HCT116 (cell line): ENCODE data around the gene GPR3. TPM values are rescaled to one million over a fixed set of nuclear protein-coding genes. Genes with fewer than 3 reads are reported as not detected.

Experiments
- ATAC-seq: fragments of 200-7000 bp; cut with Tn5 transposase; 2 replicates; pipeline ENCODE4 v1.9.1; 2020; ENCODE audit warnings: mild to moderate bottlenecking, moderate library complexity
- BruUV-seq: library from RNA; stranded (reverse); fragments of 400-500 nt; replicated peaks from 2 replicates; lab custom pipeline; 2021; lab: Mats Ljungman, UMichigan
- CTCF ChIA-PET: fragments of 300-600 bp; sonication (Branson Sonifier 250); formaldehyde crosslinking; loops from one replicate; lab custom pipeline; 2021; ENCODE audit warnings: antibody characterized with exemption; lab: Charles Lee
- POLR2A ChIA-PET: fragments of 300-600, 350-600 bp; sonication (Branson Sonifier 250); formaldehyde crosslinking; loops from one replicate; lab custom pipeline; 2021; ENCODE audit warnings: antibody characterized with exemption; lab: Charles Lee
- RAD21 ChIA-PET, 2 experiments: fragments of 300-600 bp; sonication (Branson Sonifier 250); formaldehyde crosslinking; loops; one replicate each; lab custom pipeline; 2023; ENCODE audit warnings: low total read pairs in 2 of 2; ENCODE audit not compliant: uncharacterized antibody in 2 of 2, unreplicated experiment in 2 of 2, low non-redundant PET in 1 of 2; lab: Charles Lee
- DNase-seq: peaks from one replicate; pipeline ENCODE4 v3.0.0-alpha.2; 2010; ENCODE audit warnings: low read depth, low spot score
- H2AFZ ChIP-seq: fragments of 200-600 bp; shearing (Covaris generic), sonication (generic); 2 replicates; pipeline ENCODE4 v1.6.1; 2017; ENCODE audit warnings: low read depth, mixed run types, mixed read lengths, antibody characterized with exemption, low read length; ENCODE audit not compliant: poor library complexity, severe bottlenecking
- H3K27ac ChIP-seq: 2 replicates; pipeline ENCODE4 v1.5.1; 2012; ENCODE audit warnings: low read depth, low read length
- H3K27me3 ChIP-seq: fragments of 200-600 bp; sonication (generic); 2 replicates; pipeline ENCODE4 v1.6.1; 2016; ENCODE audit warnings: mixed run types, low read length, mixed read lengths; ENCODE audit not compliant: insufficient read depth
- H3K36me3 ChIP-seq, 2 experiments: fragments of 200-500 bp in 1 of 2; fragments of 200-600 bp in 1 of 2; sonication (Bioruptor generic) in 1 of 2; sonication (generic) in 1 of 2; 2 replicates each; pipeline versions ENCODE4 v1.5.1 to v1.6.1; 2014 to 2016; ENCODE audit warnings: low read length in 2 of 2, inconsistent platforms in 1 of 2, mixed read lengths in 1 of 2, mixed run types in 1 of 2; ENCODE audit not compliant: insufficient read depth in 2 of 2, control insufficient read depth in 1 of 2
- H3K4me1 ChIP-seq, 2 experiments: fragments of 200-600 bp in 1 of 2; sonication (generic) in 1 of 2; 2 replicates each; pipeline versions ENCODE4 v1.5.1 to v1.6.1; 2012 to 2017; ENCODE audit warnings: low read length in 2 of 2, inconsistent platforms in 1 of 2, mild to moderate bottlenecking in 1 of 2, mixed read lengths in 1 of 2, mixed run types in 1 of 2, moderate library complexity in 1 of 2; ENCODE audit not compliant: insufficient read depth in 2 of 2, control insufficient read depth in 1 of 2
- H3K4me2 ChIP-seq: fragments of 200-600 bp; sonication (generic); 2 replicates; pipeline ENCODE4 v1.6.1; 2017; ENCODE audit warnings: mixed run types, low read length, mixed read lengths
- H3K4me3 ChIP-seq, 2 experiments: fragments of 200-600 bp in 1 of 2; sonication (generic) in 1 of 2; replicated peaks in 1 of 2; 2 replicates each; pipeline ENCODE4 v1.5.1; 2011 to 2016; ENCODE audit warnings: low read length in 2 of 2, control low read depth in 1 of 2, low read depth in 1 of 2, mild to moderate bottlenecking in 1 of 2, mixed read lengths in 1 of 2, mixed run types in 1 of 2
- H3K79me2 ChIP-seq: fragments of 200-600 bp; sonication (generic); 2 replicates; pipeline ENCODE4 v1.6.1; 2017; ENCODE audit warnings: mild to moderate bottlenecking, mixed run types, low read length, moderate library complexity, mixed read lengths; ENCODE audit not compliant: insufficient read depth
- H3K9ac ChIP-seq: fragments of 200-600 bp; sonication (generic); 2 replicates; pipeline ENCODE4 v1.6.1; 2016; ENCODE audit warnings: low read length, mixed read lengths
- H3K9me2 ChIP-seq: fragments of 200-600 bp; sonication (generic), shearing (Covaris generic); 2 replicates; pipeline ENCODE4 v1.6.1; 2017; ENCODE audit warnings: mixed run types, mild to moderate bottlenecking, moderate library complexity; ENCODE audit not compliant: insufficient read depth
- H3K9me3 ChIP-seq, 2 experiments: fragments of 200-500 bp in 1 of 2; fragments of 200-600 bp in 1 of 2; sonication (Bioruptor generic) in 1 of 2; sonication (generic) in 1 of 2; 2 replicates each; pipeline ENCODE4 v1.6.1; 2014 to 2017; ENCODE audit warnings: low read length in 2 of 2, mixed read lengths in 2 of 2, inconsistent platforms in 1 of 2, low read depth in 1 of 2, mild to moderate bottlenecking in 1 of 2, mixed run types in 1 of 2, moderate library complexity in 1 of 2; ENCODE audit not compliant: control insufficient read depth in 1 of 2, insufficient read depth in 1 of 2
- H4K20me1 ChIP-seq: fragments of 200-600 bp; sonication (generic), shearing (Covaris generic); 2 replicates; pipeline ENCODE4 v1.6.1; 2017; ENCODE audit warnings: mixed run types, mild to moderate bottlenecking, moderate library complexity; ENCODE audit not compliant: insufficient read depth
- CBX3 ChIP-seq: IDR thresholded peaks from 2 replicates; pipeline ENCODE4 v1.6.1; 2012; ENCODE audit warnings: low read depth
- CEBPB ChIP-seq: IDR thresholded peaks from 2 replicates; pipeline ENCODE4 v1.6.1; 2012; ENCODE audit warnings: low read depth
- EGR1 ChIP-seq: IDR thresholded peaks from 2 replicates; pipeline ENCODE4 v1.6.1; 2012; ENCODE audit warnings: low read depth
- ELF1 ChIP-seq: IDR thresholded peaks from 2 replicates; pipeline ENCODE4 v1.6.1; 2012; ENCODE audit warnings: low read depth, borderline replicate concordance
- EZH2phosphoT487 ChIP-seq: fragments of 200-600 bp; IDR thresholded peaks from 2 replicates; pipeline ENCODE4 v1.6.1; 2018; ENCODE audit warnings: antibody characterized with exemption, borderline replicate concordance
- JUND ChIP-seq: IDR thresholded peaks from 2 replicates; pipeline ENCODE4 v1.6.1; 2012
- POLR2A ChIP-seq: IDR thresholded peaks from 2 replicates; pipeline ENCODE4 v1.7.0; 2011; ENCODE audit warnings: borderline replicate concordance; ENCODE audit not compliant: insufficient read depth, insufficient read length; ENCODE audit errors: extremely low read depth
- POLR2AphosphoS5 ChIP-seq: IDR thresholded peaks from 2 replicates; pipeline ENCODE4 v1.6.1; 2011; ENCODE audit warnings: mild to moderate bottlenecking, low read depth, low read length, moderate library complexity
- SIN3A ChIP-seq: IDR thresholded peaks from 2 replicates; pipeline ENCODE4 v1.6.1; 2012; ENCODE audit warnings: low read depth
- SP1 ChIP-seq: IDR thresholded peaks from 2 replicates; pipeline ENCODE4 v1.6.1; 2012; ENCODE audit warnings: low read depth
- SRF ChIP-seq: IDR thresholded peaks from 2 replicates; pipeline ENCODE4 v1.6.1; 2012; ENCODE audit warnings: low read depth
- YY1 ChIP-seq: IDR thresholded peaks from 2 replicates; pipeline ENCODE4 v1.6.1; 2011; ENCODE audit warnings: low read length, low read depth, moderate library complexity, mild to moderate bottlenecking; ENCODE audit not compliant: insufficient replicate concordance; ENCODE audit errors: extremely low read depth
- ZNF274 ChIP-seq: fragments of 200-500 bp; sonication (Bioruptor generic); IDR thresholded peaks from 2 replicates; pipeline ENCODE4 v1.6.1; 2014; ENCODE audit warnings: mild to moderate bottlenecking, low read depth, low read length, inconsistent platforms
- intact Hi-C: fragments of 100-400 bp; cut with micrococcal nuclease; formaldehyde crosslinking; loops from 2 replicates; pipeline ENCODE4 v1.10.0; 2022
- total RNA-seq: library from RNA; stranded (reverse); gene quantifications from one replicate; pipeline ENCODE4 v1.2.1, GENCODE V29; 2021; ENCODE audit not compliant: unreplicated experiment
- TF ChIP-seq, protein P1 (sequence below): IDR thresholded peaks from 2 replicates; pipeline ENCODE4 v1.6.1; 2012; ENCODE audit warnings: low read depth
- TF ChIP-seq, protein P2 (sequence below), 3 experiments: fragments of 200-600 bp in 1 of 3; sonication (generic) in 1 of 3; IDR thresholded peaks in 2 of 3; conservative IDR thresholded peaks in 1 of 3; 2 replicates each; pipeline ENCODE4 v1.5.1; 2012 to 2017; ENCODE audit warnings: low read depth in 2 of 3, low read length in 2 of 3, antibody characterized with exemption in 1 of 3, borderline replicate concordance in 1 of 3, control low read depth in 1 of 3, mild to moderate bottlenecking in 1 of 3, mixed read lengths in 1 of 3, mixed run types in 1 of 3, moderate library complexity in 1 of 3; ENCODE audit not compliant: insufficient read depth in 1 of 3
- TF ChIP-seq, protein P3 (sequence below): IDR thresholded peaks from 2 replicates; pipeline ENCODE4 v1.6.1; 2012

The GPR3 gene
- total RNA-seq, 1 experiment from 2014 or later = 2.8 TPM

DNA sequence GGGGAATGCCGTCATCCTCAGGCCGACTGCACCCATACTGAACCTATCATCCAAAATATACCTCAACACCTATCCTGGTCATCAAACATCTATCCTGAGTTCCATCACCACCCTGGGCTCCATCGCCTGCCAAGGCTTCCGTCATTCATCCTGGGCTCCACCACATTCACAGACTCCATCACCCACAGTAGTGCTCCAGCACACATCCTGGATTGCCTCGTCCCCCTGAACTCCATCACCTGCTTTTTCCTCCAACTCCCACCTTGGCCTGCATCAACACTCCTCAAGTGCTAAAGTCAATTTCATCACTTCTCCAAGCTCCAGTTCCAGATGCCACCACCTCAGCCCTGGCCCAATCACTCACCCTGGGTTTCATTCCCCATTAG lies 33.5 kb upstream of the GPR3 start:
- Histone ChIP-seq H3K4me3 (no peak overlapping the region), H3K79me2 (no peaks in the 10 kb centered on the region), H3K36me3 (peaks cover 0 to 7% of the 10 kb centered on the region in 2 experiments; a peak in 1 of 4 replicates), H3K9me3 (no peaks in the 10 kb centered on the region), H3K4me1 (peaks cover 7 to 11% of the 10 kb centered on the region in 2 experiments; a peak in 3 of 4 replicates), H3K9ac (no peak overlapping the region), H3K4me2 (no peak overlapping the region), H2AFZ (no peak overlapping the region), H4K20me1 (no peaks in the 10 kb centered on the region), H3K27me3 (no peaks in the 10 kb centered on the region), H3K9me2 (no peaks in the 10 kb centered on the region), H3K27ac (no peak overlapping the region)
- BruUV-seq = no TSS peak
- no peak for DNase-seq
- intact Hi-C loops = no loop called here
- RAD21 ChIA-PET = interaction anchor here in 1 of 2 experiments (1.1 kb wide), 1 partner anchor 17 kb away, joined by 5 read pairs; the partner anchor contains the start of gene SYTL1
- CTCF ChIA-PET = interaction anchor here (0.6 to 2.5 kb wide), 3 partner anchors 7 to 299 kb away, joined by 3 to 25 read pairs (median 7); partner anchors contain the start of gene MAP3K6
- ATAC-seq = no peak
- POLR2A ChIA-PET = no interaction called here
- TF ChIP-seq SIN3A (no peak), CEBPB (no peak), SRF (no peak), EGR1 (no peak), SP1 (no peak), EZH2phosphoT487 (no peak), ELF1 (no peak), POLR2A (no peak), CBX3 (no peak), JUND (no peak), ZNF274 (no peak), POLR2AphosphoS5 (no peak), YY1 (no peak)
- TF ChIP-seq, protein P1, sequence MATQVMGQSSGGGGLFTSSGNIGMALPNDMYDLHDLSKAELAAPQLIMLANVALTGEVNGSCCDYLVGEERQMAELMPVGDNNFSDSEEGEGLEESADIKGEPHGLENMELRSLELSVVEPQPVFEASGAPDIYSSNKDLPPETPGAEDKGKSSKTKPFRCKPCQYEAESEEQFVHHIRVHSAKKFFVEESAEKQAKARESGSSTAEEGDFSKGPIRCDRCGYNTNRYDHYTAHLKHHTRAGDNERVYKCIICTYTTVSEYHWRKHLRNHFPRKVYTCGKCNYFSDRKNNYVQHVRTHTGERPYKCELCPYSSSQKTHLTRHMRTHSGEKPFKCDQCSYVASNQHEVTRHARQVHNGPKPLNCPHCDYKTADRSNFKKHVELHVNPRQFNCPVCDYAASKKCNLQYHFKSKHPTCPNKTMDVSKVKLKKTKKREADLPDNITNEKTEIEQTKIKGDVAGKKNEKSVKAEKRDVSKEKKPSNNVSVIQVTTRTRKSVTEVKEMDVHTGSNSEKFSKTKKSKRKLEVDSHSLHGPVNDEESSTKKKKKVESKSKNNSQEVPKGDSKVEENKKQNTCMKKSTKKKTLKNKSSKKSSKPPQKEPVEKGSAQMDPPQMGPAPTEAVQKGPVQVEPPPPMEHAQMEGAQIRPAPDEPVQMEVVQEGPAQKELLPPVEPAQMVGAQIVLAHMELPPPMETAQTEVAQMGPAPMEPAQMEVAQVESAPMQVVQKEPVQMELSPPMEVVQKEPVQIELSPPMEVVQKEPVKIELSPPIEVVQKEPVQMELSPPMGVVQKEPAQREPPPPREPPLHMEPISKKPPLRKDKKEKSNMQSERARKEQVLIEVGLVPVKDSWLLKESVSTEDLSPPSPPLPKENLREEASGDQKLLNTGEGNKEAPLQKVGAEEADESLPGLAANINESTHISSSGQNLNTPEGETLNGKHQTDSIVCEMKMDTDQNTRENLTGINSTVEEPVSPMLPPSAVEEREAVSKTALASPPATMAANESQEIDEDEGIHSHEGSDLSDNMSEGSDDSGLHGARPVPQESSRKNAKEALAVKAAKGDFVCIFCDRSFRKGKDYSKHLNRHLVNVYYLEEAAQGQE = no peak
- TF ChIP-seq, protein P2, sequence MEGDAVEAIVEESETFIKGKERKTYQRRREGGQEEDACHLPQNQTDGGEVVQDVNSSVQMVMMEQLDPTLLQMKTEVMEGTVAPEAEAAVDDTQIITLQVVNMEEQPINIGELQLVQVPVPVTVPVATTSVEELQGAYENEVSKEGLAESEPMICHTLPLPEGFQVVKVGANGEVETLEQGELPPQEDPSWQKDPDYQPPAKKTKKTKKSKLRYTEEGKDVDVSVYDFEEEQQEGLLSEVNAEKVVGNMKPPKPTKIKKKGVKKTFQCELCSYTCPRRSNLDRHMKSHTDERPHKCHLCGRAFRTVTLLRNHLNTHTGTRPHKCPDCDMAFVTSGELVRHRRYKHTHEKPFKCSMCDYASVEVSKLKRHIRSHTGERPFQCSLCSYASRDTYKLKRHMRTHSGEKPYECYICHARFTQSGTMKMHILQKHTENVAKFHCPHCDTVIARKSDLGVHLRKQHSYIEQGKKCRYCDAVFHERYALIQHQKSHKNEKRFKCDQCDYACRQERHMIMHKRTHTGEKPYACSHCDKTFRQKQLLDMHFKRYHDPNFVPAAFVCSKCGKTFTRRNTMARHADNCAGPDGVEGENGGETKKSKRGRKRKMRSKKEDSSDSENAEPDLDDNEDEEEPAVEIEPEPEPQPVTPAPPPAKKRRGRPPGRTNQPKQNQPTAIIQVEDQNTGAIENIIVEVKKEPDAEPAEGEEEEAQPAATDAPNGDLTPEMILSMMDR (IDR thresholded peaks at IDR 0.05 in 2 of 3, conservative IDR thresholded peaks at IDR 0.05 in 1 of 3; ENCODE audit: borderline replicate concordance in 1 of 3, insufficient read depth in 1 of 3, low read depth in 2 of 3, low read length in 2 of 3) = no peak
- TF ChIP-seq, protein P3, sequence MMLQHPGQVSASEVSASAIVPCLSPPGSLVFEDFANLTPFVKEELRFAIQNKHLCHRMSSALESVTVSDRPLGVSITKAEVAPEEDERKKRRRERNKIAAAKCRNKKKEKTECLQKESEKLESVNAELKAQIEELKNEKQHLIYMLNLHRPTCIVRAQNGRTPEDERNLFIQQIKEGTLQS = no peak
